Measurements from ENCODE around the gene P2RY2. TPM values are rescaled to one million over a fixed set of nuclear protein-coding genes. Genes with fewer than 3 reads are reported as not detected.

Gene P2RY2
- total RNA-seq, 2 experiments from 2014 or later: not detected

DNA sequence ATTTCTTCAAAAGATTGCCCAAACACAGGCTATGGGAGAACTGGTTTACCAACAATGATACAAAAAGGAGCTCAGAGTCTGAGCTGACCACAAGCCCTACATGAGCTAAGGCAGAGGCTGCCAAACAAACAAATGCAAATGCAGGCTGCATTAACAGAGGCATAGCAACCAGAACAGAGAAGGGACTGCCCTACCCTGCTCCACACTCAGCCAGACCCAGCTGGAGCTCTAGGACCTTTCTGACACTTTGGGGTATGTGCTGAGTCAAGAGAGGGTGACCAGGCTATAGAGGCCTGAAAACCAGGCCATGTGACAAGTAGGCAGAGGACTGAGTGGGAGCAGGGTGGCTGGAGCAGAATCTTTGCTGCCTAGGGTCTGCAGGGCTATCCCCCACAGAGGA lies 17.8 kb upstream of the P2RY2 start:
- ChIA-PET CTCF (interaction anchor here (1.2 kb wide), 1 partner anchor 15 kb away, joined by 3 read pairs; no protein-coding TSS in a partner anchor), POLR2A (no interaction called here)
- H3K36me3 Mint-ChIP-seq (ENCODE audit: low read depth): no peaks in the 10 kb centered on the region
- H3K4me1 Mint-ChIP-seq (ENCODE audit: low read depth): no peaks in the 10 kb centered on the region
- H3K36me3 ChIP-seq (ENCODE audit: insufficient read depth, low read length): no peaks in the 10 kb centered on the region
- TF ChIP-seq, protein P1, sequence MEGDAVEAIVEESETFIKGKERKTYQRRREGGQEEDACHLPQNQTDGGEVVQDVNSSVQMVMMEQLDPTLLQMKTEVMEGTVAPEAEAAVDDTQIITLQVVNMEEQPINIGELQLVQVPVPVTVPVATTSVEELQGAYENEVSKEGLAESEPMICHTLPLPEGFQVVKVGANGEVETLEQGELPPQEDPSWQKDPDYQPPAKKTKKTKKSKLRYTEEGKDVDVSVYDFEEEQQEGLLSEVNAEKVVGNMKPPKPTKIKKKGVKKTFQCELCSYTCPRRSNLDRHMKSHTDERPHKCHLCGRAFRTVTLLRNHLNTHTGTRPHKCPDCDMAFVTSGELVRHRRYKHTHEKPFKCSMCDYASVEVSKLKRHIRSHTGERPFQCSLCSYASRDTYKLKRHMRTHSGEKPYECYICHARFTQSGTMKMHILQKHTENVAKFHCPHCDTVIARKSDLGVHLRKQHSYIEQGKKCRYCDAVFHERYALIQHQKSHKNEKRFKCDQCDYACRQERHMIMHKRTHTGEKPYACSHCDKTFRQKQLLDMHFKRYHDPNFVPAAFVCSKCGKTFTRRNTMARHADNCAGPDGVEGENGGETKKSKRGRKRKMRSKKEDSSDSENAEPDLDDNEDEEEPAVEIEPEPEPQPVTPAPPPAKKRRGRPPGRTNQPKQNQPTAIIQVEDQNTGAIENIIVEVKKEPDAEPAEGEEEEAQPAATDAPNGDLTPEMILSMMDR (IDR thresholded peaks at IDR 0.05): no peak
- no peaks in the 10 kb centered on the region for H3K9me3 Mint-ChIP-seq
- peaks cover 5 to 6% of the 10 kb centered on the region in 2 experiments for H3K27me3 ChIP-seq (ENCODE audit: control insufficient read depth in 1 of 2, insufficient read depth in 2 of 2, low read length in 2 of 2)
- H3K4me3 ChIP-seq (ENCODE audit: low read length): no peak overlapping the region
- H3K27ac Mint-ChIP-seq: no peak overlapping the region
- peaks cover 11% of the 10 kb centered on the region for H3K27me3 Mint-ChIP-seq
- no peak overlapping the region for H3K4me3 Mint-ChIP-seq
- no peaks in the 10 kb centered on the region for H3K9me3 ChIP-seq (ENCODE audit: control insufficient read depth in 1 of 2, insufficient read depth in 1 of 2, low read length in 2 of 2)
- peaks cover 3% of the 10 kb centered on the region for H3K4me1 ChIP-seq (ENCODE audit: insufficient read depth, low read length)
- intact Hi-C loops (cut with DNase I, micrococcal nuclease): no loop called here
- ATAC-seq (ENCODE audit: poor library complexity) (no peak), DNase-seq (no peak)
- H3K27ac ChIP-seq (ENCODE audit: low read depth in 1 of 2, low read length in 2 of 2): no peak overlapping the region

DNA sequence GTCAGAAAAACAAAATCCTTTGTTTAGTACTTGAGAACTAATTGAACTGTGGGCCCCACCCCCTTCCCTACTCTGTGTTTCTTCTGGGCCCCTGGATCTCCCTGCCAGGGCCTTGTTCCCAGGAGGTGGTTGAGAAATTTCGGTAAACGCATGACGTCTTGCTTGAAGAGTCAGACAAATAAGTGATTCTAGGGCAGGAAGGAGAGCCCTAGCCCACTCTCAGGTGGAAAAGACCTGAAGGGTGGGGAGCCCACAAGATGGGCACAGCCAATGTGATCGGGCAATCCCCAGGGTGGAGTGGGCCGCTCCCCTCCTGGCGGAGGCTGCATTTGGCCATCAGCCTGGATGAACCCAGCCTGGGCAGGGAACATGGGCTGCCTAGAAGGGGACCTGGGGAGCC lies 16.8 kb upstream of the P2RY2 start:
- peaks cover 11% of the 10 kb centered on the region for H3K27me3 Mint-ChIP-seq
- TF ChIP-seq, protein P1 (IDR thresholded peaks at IDR 0.05): no peak
- peaks cover 5 to 6% of the 10 kb centered on the region in 2 experiments for H3K27me3 ChIP-seq (ENCODE audit: control insufficient read depth in 1 of 2, insufficient read depth in 2 of 2, low read length in 2 of 2)
- intact Hi-C loops (cut with DNase I, micrococcal nuclease): no loop called here
- no peaks in the 10 kb centered on the region for H3K36me3 ChIP-seq (ENCODE audit: insufficient read depth, low read length)
- no peaks in the 10 kb centered on the region for H3K9me3 Mint-ChIP-seq
- ATAC-seq (ENCODE audit: poor library complexity): no peak
- H3K4me3 Mint-ChIP-seq: no peak overlapping the region
- H3K4me1 ChIP-seq (ENCODE audit: insufficient read depth, low read length): peaks cover 3% of the 10 kb centered on the region
- ChIA-PET POLR2A (no interaction called here), CTCF (interaction anchor here (1.2 kb wide), 1 partner anchor 16 kb away, joined by 3 read pairs; no protein-coding TSS in a partner anchor)
- H3K4me3 ChIP-seq (ENCODE audit: low read length): no peak overlapping the region
- H3K27ac Mint-ChIP-seq: no peak overlapping the region
- no peaks in the 10 kb centered on the region for H3K4me1 Mint-ChIP-seq (ENCODE audit: low read depth)
- peak in 1 of 14 experiments; percentile 26 for DNase-seq
- H3K36me3 Mint-ChIP-seq (ENCODE audit: low read depth): no peaks in the 10 kb centered on the region
- H3K27ac ChIP-seq (ENCODE audit: low read depth in 1 of 2, low read length in 2 of 2): no peak overlapping the region
- H3K9me3 ChIP-seq (ENCODE audit: control insufficient read depth in 1 of 2, insufficient read depth in 1 of 2, low read length in 2 of 2): no peaks in the 10 kb centered on the region

DNA sequence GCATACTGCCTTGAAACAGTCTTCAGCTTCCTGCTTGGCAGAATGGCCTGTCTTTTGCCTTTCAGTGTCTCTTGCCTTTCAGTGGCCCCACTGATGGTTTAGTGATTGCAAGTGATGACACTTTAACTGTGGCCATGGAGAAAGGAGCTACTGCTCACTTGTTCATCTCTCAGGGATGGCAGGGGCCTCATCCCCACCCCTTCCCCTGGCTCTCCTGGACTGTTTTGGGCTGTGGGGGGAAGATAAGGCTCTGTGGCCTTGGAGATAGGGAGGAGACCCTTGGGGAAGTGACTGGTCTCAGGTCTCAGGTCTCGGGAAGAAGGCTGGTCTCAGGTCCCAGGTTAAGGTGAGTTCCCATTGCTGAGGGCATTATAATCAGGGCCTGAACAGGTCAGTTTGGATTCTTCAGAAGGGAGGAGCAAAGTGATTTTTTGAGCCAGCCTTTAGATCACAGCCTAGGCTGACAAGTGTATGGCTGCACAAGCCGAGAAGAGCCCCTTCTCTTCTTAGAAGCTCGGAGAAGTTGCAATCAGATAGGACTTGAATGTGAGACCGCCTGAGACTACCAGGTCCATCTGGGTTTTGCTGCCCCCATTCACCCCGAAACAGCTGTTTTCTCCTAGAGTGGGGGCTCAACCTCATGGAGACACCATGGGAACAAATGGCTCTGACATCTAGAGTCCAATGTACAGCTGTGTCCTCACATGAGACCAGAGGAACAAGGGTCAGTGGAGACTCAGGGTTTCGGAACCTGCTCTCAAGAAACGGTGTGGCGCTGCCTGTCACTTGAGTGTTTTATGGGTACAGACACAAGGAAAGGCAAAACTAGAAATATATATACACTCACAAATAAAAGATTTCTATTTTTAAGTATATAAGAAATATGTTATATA lies 15.9 kb upstream of the P2RY2 start:
- no peak for ATAC-seq (ENCODE audit: poor library complexity)
- H3K4me1 ChIP-seq (ENCODE audit: insufficient read depth, low read length): peaks cover 3% of the 10 kb centered on the region
- H3K27me3 Mint-ChIP-seq: peaks cover 11% of the 10 kb centered on the region
- H3K4me3 ChIP-seq (ENCODE audit: low read length): no peak overlapping the region
- peak in 1 of 14 experiments; percentile 8 for DNase-seq
- intact Hi-C loops (cut with DNase I, micrococcal nuclease): no loop called here
- H3K27me3 ChIP-seq (ENCODE audit: control insufficient read depth in 1 of 2, insufficient read depth in 2 of 2, low read length in 2 of 2): peaks cover 5 to 6% of the 10 kb centered on the region in 2 experiments
- H3K9me3 ChIP-seq (ENCODE audit: control insufficient read depth in 1 of 2, insufficient read depth in 1 of 2, low read length in 2 of 2): no peaks in the 10 kb centered on the region
- no peaks in the 10 kb centered on the region for H3K9me3 Mint-ChIP-seq
- H3K4me1 Mint-ChIP-seq (ENCODE audit: low read depth): no peaks in the 10 kb centered on the region
- H3K36me3 ChIP-seq (ENCODE audit: insufficient read depth, low read length): no peaks in the 10 kb centered on the region
- H3K4me3 Mint-ChIP-seq: no peak overlapping the region
- ChIA-PET POLR2A (no interaction called here), CTCF (no interaction called here)
- TF ChIP-seq, protein P1 (IDR thresholded peaks at IDR 0.05): no peak
- no peak overlapping the region for H3K27ac ChIP-seq (ENCODE audit: low read depth in 1 of 2, low read length in 2 of 2)
- H3K27ac Mint-ChIP-seq: no peak overlapping the region
- no peaks in the 10 kb centered on the region for H3K36me3 Mint-ChIP-seq (ENCODE audit: low read depth)
